ENCODE results near the gene EFCAB14. TPM values are rescaled to one million over a fixed set of nuclear protein-coding genes. Genes with fewer than 3 reads are reported as not detected.
"Not testable (repeated sequence)": the region's sequence is repeated elsewhere in the genome, so short reads cannot be mapped to it uniquely, and the experiment has no call there.

EFCAB14 gene
- total and polyA plus RNA-seq, 2 experiments from 2014 or later = 33.6 to 33.9 TPM

GRCh38 chr1:46749921-46750404, 31.0 kb upstream of the EFCAB14 start:
- DNase-seq (ENCODE audit: low read depth in 1 of 2, low spot score in 1 of 2) = peak in 1 of 2 donors; percentile 13
- Histone ChIP-seq H3K4me1 (ENCODE audit: low read depth) (no peaks in the 10 kb centered on the region), H3K27me3 (peaks cover 29% of the 10 kb centered on the region), H3K36me3 (no peaks in the 10 kb centered on the region), H3K9me3 (ENCODE audit: low read depth) (no peaks in the 10 kb centered on the region), H3K4me3 (no peak overlapping the region), H3K27ac (no peak overlapping the region)
- TF ChIP-seq CTCF (IDR thresholded peaks at IDR 0.05; ENCODE audit: low read depth, low read length) = no peak

GRCh38 chr1:46749404-46749803, 30.5 kb upstream of the EFCAB14 start:
- no peaks in the 10 kb centered on the region for H3K9me3 ChIP-seq (ENCODE audit: low read depth)
- no peak for DNase-seq (ENCODE audit: low read depth in 1 of 2, low spot score in 1 of 2)

GRCh38 chr1:46747683-46748288, 28.9 kb upstream of the EFCAB14 start:
- H3K27ac ChIP-seq = no peak overlapping the region
- DNase-seq (ENCODE audit: low read depth in 1 of 2, low spot score in 1 of 2) = peak; percentile 67 to 71
- peak; percentile 80 for TF ChIP-seq CTCF (IDR thresholded peaks at IDR 0.05; ENCODE audit: low read depth, low read length)
- no peaks in the 10 kb centered on the region for H3K4me1 ChIP-seq (ENCODE audit: low read depth)
- no peaks in the 10 kb centered on the region for H3K36me3 ChIP-seq
- H3K4me3 ChIP-seq = no peak overlapping the region
- H3K27me3 ChIP-seq = peaks cover 37% of the 10 kb centered on the region
- no peaks in the 10 kb centered on the region for H3K9me3 ChIP-seq (ENCODE audit: low read depth)

More at GRCh38 chr1:46749404-46749803, 30.5 kb upstream of the EFCAB14 start:
- Histone ChIP-seq H3K27me3 (peaks cover 29% of the 10 kb centered on the region), H3K4me3 (no peak overlapping the region), H3K36me3 (no peaks in the 10 kb centered on the region), H3K4me1 (ENCODE audit: low read depth) (no peaks in the 10 kb centered on the region), H3K27ac (no peak overlapping the region)
- TF ChIP-seq CTCF (IDR thresholded peaks at IDR 0.05; ENCODE audit: low read depth, low read length) = no peak

GRCh38 chr1:46742069-46742468, 23.2 kb upstream of the EFCAB14 start:
- H3K4me1 ChIP-seq (ENCODE audit: low read depth) = no peaks in the 10 kb centered on the region
- peaks cover 35% of the 10 kb centered on the region for H3K27me3 ChIP-seq
- no peak for DNase-seq (ENCODE audit: low read depth in 1 of 2, low spot score in 1 of 2)
- no peaks in the 10 kb centered on the region for H3K9me3 ChIP-seq (ENCODE audit: low read depth)
- H3K27ac ChIP-seq = no peak overlapping the region
- H3K36me3 ChIP-seq = no peaks in the 10 kb centered on the region
- H3K4me3 ChIP-seq = no peak overlapping the region
- no peak for TF ChIP-seq CTCF (IDR thresholded peaks at IDR 0.05; ENCODE audit: low read depth, low read length)

GRCh38 chr1:46735708-46736324, 16.9 kb upstream of the EFCAB14 start:
- Histone ChIP-seq H3K4me1 (ENCODE audit: low read depth) (no peaks in the 10 kb centered on the region), H3K27ac (no peak overlapping the region), H3K36me3 (no peaks in the 10 kb centered on the region), H3K9me3 (ENCODE audit: low read depth) (no peaks in the 10 kb centered on the region), H3K4me3 (no peak overlapping the region), H3K27me3 (peaks cover under 1% of the 10 kb centered on the region)
- DNase-seq (ENCODE audit: low read depth in 1 of 2, low spot score in 1 of 2) = peak; percentile 79 to 81
- peak; percentile 44 for TF ChIP-seq CTCF (IDR thresholded peaks at IDR 0.05; ENCODE audit: low read depth, low read length)

- H3K9me3 ChIP-seq (ENCODE audit: low read depth); H3K4me3 ChIP-seq; H3K4me1 ChIP-seq (ENCODE audit: low read depth); DNase-seq (ENCODE audit: low read depth in 1 of 2, low spot score in 1 of 2); H3K27ac ChIP-seq; H3K27me3 ChIP-seq; H3K36me3 ChIP-seq: not testable (repeated sequence)
Observed at GRCh38 chr1:46728327-46728873, 9.5 kb upstream of the EFCAB14 start.
